ENCODE measurements around the gene CD37. TPM values are rescaled to one million over a fixed set of nuclear protein-coding genes. Genes with fewer than 3 reads are reported as not detected.
"Not testable (repeated sequence)": the region's sequence is repeated elsewhere in the genome, so short reads cannot be mapped to it uniquely, and the experiment has no call there.

CD37 gene
- total RNA-seq, 2 experiments from 2014 or later = 152 to 191 TPM

DNA sequence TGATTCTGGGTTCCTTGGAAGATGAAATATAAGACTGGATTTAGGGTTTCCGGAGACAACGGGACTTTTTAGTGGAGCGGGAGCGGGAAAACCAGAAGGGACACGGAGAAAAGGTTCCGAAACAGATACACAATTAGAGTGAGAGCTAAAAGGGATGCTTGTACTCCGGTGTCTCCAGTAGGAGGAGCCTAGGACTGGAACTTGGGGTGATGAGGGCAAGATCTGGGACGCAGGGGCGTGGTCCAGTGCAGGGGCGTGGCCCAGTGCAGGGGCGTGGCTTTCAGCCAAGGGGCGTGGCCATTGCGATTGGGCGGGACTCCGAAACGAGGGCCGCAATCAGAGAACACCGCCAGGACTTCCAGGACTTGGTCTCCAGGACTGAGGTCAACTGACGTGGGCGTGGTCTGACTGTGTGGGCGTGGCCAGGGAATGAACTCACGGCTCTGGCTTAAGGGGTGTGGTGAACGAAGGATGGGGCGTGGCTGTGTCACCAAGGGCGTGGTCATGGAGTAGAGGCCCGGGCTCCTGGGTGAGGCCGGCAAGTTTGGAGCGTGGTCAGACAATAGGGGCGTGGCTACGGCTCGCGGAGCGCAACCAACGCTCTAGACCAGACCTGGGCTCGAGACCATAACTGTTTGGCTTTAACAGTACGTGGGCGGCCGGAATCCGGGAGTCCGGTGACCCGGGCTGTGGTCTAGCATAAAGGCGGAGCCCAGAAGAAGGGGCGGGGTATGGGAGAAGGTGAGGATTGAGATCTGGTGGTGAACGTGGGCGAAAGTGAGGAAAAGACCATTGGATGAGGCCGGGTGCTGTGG lies 28.3 kb downstream of the CD37 start, which contains the start of gene DKKL1:
Gene DKKL1, plus strand, starts transcription at position 610 of the 815 bp plus-strand sequence. Its CDS starts 122 bp downstream, at position 732.
- intact Hi-C loops (cut with DNase I, micrococcal nuclease) = loop anchor here (1.0 to 2.0 kb wide), 8 partner anchors 19 to 235 kb away; partner anchors contain the start of genes CD37 (in 2 of the 2), FLT3LG (in 1 of the 2) and KASH5 (in 1 of the 2)
- peak; percentile 92 for DNase-seq
- ChIA-PET CTCF (interaction anchor here (1.0 kb wide), 1 partner anchor 29 kb away, joined by 3 read pairs; the partner anchor contains the start of gene CD37), POLR2A (interaction anchor here (0.6 kb wide), 1 partner anchor 51 kb away, joined by 4 read pairs; no protein-coding TSS in a partner anchor)
- Mint-ChIP-seq H3K9me3 (ENCODE audit: low read depth) (no peaks in the 10 kb centered on the region), H3K4me1 (peaks cover 11% of the 10 kb centered on the region), H3K4me3 (no peak within 1 kb of the TSS), H3K27ac (no peak within 1 kb of the TSS), H3K36me3 (ENCODE audit: low read depth) (no peaks in the 10 kb centered on the region), H3K27me3 (peaks cover 23% of the 10 kb centered on the region)
- peak; percentile 88 for ATAC-seq

DNA sequence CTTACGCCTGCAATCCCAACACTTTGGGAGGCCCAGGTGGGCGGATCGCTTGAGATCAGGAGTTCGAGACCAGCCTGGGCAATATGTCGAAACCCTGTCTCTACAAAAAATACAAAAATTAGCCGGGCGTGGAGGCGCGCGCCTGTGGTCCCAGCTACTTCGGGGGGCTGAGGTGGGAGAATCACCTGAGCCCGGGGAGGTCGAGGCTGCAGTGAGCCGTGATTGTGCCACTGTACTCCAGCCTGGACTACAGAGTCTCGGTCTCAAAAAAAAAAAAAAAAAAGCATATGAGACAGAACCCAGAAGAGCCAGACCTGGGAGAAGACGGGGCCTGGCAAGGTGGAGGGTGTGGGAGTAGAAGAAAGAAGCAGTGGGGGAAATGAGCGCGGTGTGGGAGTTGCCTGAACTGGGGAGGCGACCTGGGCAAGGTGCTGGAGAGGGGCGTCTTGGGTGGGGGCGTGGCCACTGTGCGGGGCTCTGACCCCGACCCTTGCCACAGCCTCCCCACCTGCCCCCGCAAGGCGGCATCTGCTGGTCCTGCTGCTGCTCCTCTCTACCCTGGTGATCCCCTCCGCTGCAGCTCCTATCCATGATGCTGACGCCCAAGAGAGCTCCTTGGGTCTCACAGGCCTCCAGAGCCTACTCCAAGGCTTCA lies 29.0 kb downstream of the CD37 start:
- ChIA-PET CTCF (no interaction called here), POLR2A (no interaction called here)
- H3K27ac Mint-ChIP-seq = no peak overlapping the region

DNA sequence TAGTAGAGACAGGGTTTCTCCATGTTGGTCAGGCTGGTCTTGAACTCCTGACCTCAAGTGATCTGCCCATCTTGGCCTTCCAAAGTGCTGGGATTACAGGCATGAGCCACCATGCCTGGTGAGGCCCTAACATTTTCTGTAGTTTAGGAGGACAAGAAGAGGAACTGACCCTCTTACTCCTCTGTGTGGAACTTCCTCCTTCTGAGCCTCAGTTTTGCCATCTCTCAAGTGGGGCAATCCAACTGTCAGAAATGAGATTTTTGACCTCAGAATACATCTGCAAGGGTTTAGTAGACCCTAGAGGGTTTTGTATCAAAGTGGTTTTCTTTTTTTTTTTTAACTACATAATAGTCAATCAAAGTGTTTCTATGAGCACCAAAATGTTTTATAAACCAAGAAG lies 30.9 kb downstream of the CD37 start:
- ChIA-PET POLR2A (no interaction called here), CTCF (interaction anchor here (1.5 kb wide), 1 partner anchor 32 kb away, joined by 4 read pairs; no protein-coding TSS in a partner anchor)
- peaks cover 19% of the 10 kb centered on the region for H3K27me3 Mint-ChIP-seq
- DNase-seq (no peak), ATAC-seq (no peak)
- H3K27ac Mint-ChIP-seq = no peak overlapping the region
- peaks cover 11% of the 10 kb centered on the region for H3K4me1 Mint-ChIP-seq
- H3K4me3 Mint-ChIP-seq = no peak overlapping the region
- H3K9me3 Mint-ChIP-seq (ENCODE audit: low read depth) = peaks cover 7% of the 10 kb centered on the region
- no peaks in the 10 kb centered on the region for H3K36me3 Mint-ChIP-seq (ENCODE audit: low read depth)
- intact Hi-C loops (cut with DNase I, micrococcal nuclease) = no loop called here

More for the DNA sequence above, 29.0 kb downstream of the CD37 start:
- Mint-ChIP-seq H3K27me3 (peaks cover 23% of the 10 kb centered on the region), H3K4me3 (no peak overlapping the region), H3K4me1 (peaks cover 11% of the 10 kb centered on the region), H3K9me3 (ENCODE audit: low read depth) (peaks cover 4% of the 10 kb centered on the region), H3K36me3 (ENCODE audit: low read depth) (no peaks in the 10 kb centered on the region)
- intact Hi-C loops (cut with DNase I, micrococcal nuclease) = loop anchor here in 1 of 2 experiments (2.0 kb wide), 1 partner anchor 19 kb away; no protein-coding TSS in a partner anchor
- no peak for ATAC-seq
- DNase-seq = no peak

DNA sequence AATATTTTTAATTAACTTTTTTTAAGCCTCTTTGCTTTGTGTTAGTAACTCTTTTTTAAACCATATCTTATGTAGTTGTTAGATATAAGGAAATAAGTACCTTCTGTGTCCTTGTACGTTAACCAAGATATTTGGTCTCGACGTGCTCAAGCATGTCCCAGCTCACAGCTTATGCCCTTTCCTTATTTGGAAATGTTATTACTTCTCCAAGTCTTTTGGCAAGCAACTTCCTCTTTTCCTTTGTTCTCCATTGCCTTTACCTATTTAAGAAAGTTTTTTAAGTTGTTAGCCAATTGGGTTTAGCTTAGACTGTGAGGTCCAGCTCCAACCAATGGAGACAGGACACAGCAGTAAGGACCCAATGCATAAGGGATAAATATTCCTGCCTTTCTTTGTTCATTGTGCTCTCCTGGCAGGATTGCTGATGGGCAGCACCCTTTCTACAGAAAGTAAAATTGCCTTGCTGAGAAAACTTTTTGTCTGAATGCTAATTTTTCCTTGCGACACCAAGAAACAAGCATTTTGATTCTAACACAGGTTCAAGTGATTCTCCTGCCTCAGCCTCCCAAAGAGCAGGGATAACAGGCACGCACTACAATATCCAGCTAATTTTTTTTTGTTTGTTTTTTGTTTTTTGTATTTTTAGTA lies 33.6 kb downstream of the CD37 start:
- ChIA-PET CTCF (interaction anchor here (0.5 kb wide), 1 partner anchor 193 kb away, joined by 4 read pairs; no protein-coding TSS in a partner anchor), POLR2A (interaction anchor here (0.6 kb wide), 1 partner anchor 17 kb away, joined by 3 read pairs; no protein-coding TSS in a partner anchor)
- H3K27ac Mint-ChIP-seq = no peak overlapping the region
- H3K9me3 Mint-ChIP-seq (ENCODE audit: low read depth) = peaks cover 7% of the 10 kb centered on the region
- peaks cover 10% of the 10 kb centered on the region for H3K27me3 Mint-ChIP-seq
- intact Hi-C loops (cut with DNase I, micrococcal nuclease) = no loop called here
- H3K4me1 Mint-ChIP-seq = peaks cover 3% of the 10 kb centered on the region
- no peaks in the 10 kb centered on the region for H3K36me3 Mint-ChIP-seq (ENCODE audit: low read depth)
- H3K4me3 Mint-ChIP-seq = no peak overlapping the region
- DNase-seq = no peak
- no peak for ATAC-seq

DNA sequence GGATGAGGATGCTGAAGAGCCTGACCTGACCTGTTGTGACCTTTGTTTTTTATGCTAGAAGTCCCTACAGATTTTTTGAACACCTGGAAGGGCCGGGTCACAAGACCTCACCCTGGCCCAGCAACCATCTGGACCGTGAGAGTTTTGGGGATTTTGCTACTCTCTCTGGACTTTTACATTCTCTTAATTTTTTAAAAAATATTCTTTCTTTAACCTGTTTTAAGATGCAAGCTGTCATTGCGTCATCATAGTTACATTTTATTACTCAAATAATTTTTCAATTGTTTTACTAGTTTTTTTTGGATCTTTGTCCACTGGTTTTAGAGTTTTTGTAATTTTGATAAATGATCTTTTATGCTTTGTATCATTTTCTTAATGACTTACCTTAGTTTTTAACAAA lies 36.0 kb downstream of the CD37 start:
- no peak overlapping the region for H3K4me3 Mint-ChIP-seq
- intact Hi-C loops (cut with DNase I, micrococcal nuclease) = no loop called here
- H3K27ac Mint-ChIP-seq = no peak overlapping the region
- no peak for DNase-seq
- H3K4me1 Mint-ChIP-seq = no peaks in the 10 kb centered on the region
- H3K9me3 Mint-ChIP-seq (ENCODE audit: low read depth) = peaks cover 7% of the 10 kb centered on the region
- no peaks in the 10 kb centered on the region for H3K36me3 Mint-ChIP-seq (ENCODE audit: low read depth)
- POLR2A ChIA-PET = no interaction called here
- ATAC-seq = no peak
- H3K27me3 Mint-ChIP-seq = peaks cover 3% of the 10 kb centered on the region
- CTCF ChIA-PET = interaction anchor here (1.2 kb wide), 1 partner anchor 13 kb away, joined by 3 read pairs; no protein-coding TSS in a partner anchor

DNA sequence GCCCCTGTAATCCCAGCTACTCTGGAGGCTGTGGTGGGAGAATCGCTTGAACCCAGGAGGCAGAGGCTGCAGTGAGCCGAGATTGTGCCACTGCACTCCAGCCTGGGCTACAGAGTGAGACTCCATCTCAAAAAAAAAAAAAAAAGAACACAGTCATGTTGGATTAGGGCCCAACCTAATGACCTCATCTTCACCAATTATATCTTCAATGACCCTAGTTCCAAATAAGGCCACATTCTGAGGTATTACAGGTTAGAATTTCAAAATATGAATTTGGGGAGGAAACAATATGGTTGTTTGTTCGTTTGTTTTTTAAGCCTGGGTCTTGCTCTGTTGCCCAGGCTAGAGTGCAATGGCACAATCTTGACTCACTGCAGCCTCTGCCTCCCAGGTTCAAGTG lies 38.0 kb downstream of the CD37 start:
- POLR2A ChIA-PET; H3K27me3 Mint-ChIP-seq; H3K9me3 Mint-ChIP-seq (ENCODE audit: low read depth); H3K4me3 Mint-ChIP-seq; H3K36me3 Mint-ChIP-seq (ENCODE audit: low read depth); CTCF ChIA-PET; H3K27ac Mint-ChIP-seq; H3K4me1 Mint-ChIP-seq; DNase-seq; ATAC-seq; intact Hi-C loops (cut with DNase I, micrococcal nuclease): not testable (repeated sequence)

DNA sequence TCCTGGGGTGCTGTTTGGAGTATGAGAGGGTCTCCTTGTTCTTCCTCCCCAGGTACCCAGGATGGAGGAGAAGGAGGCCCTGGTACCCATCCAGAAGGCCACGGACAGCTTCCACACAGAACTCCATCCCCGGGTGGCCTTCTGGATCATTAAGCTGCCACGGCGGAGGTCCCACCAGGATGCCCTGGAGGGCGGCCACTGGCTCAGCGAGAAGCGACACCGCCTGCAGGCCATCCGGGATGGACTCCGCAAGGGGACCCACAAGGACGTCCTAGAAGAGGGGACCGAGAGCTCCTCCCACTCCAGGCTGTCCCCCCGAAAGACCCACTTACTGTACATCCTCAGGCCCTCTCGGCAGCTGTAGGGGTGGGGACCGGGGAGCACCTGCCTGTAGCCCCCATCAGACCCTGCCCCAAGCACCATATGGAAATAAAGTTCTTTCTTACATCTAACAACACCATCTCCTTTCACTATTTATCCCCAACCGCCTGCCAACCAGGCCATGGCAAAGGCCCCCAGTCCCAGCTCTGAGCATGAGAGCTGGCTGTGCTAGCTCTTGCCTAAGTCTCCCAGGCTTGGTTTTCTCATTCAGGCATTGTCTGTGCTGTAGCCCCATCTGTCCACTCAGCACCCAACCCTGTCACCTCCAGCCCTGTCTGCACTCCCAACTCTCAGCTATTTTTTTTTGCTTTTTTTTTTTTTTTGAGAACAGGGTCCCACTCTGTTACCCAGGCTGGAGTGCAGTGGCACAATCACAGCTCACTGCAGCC lies 39.6 kb downstream of the CD37 start:
- no peak overlapping the region for H3K27ac Mint-ChIP-seq
- DNase-seq (no peak), ATAC-seq (no peak)
- no peaks in the 10 kb centered on the region for H3K36me3 Mint-ChIP-seq (ENCODE audit: low read depth)
- no peaks in the 10 kb centered on the region for H3K4me1 Mint-ChIP-seq
- ChIA-PET CTCF (interaction anchor here (0.7 to 1.7 kb wide), 4 partner anchors 9 to 403 kb away, joined by 3 to 5 read pairs (median 3); no protein-coding TSS in a partner anchor), POLR2A (interaction anchor here (0.6 to 0.9 kb wide), 2 partner anchors 37 to 176 kb away, joined by 3 to 4 read pairs; no protein-coding TSS in a partner anchor)
- no peak overlapping the region for H3K4me3 Mint-ChIP-seq
- no peaks in the 10 kb centered on the region for H3K9me3 Mint-ChIP-seq (ENCODE audit: low read depth)
- intact Hi-C loops (cut with DNase I, micrococcal nuclease) = no loop called here
- H3K27me3 Mint-ChIP-seq = peaks cover 5% of the 10 kb centered on the region

DNA sequence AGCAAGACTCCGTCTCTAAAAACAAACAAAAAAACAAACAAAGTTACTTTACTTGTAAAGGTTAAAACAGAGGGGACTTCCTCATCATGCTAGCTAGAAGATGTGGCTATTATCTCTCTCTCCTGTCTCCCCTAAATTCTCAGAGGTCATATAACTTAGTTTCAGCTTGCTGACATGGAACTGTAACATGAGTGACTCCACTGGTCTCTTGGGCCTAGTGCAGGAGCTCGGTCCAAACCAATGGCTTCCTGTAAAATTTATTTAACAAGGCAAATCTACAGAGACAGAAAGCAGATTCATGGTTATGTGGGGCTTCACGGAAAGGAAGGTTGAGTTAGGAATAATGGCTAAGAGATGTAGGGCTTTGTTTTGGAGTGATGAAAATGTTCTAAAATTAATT lies 43.3 kb downstream of the CD37 start:
- Mint-ChIP-seq H3K4me3 (no peak overlapping the region), H3K36me3 (ENCODE audit: low read depth) (no peaks in the 10 kb centered on the region), H3K27ac (no peak overlapping the region), H3K9me3 (ENCODE audit: low read depth) (peaks cover 5% of the 10 kb centered on the region), H3K27me3 (peaks cover 4% of the 10 kb centered on the region), H3K4me1 (no peaks in the 10 kb centered on the region)
- DNase-seq (no peak), ATAC-seq (no peak)
- ChIA-PET CTCF (interaction anchor here (1.1 to 2.6 kb wide), 3 partner anchors 13 to 110 kb away, joined by 3 to 9 read pairs (median 3); no protein-coding TSS in a partner anchor), POLR2A (no interaction called here)
- intact Hi-C loops (cut with DNase I, micrococcal nuclease) = no loop called here

DNA sequence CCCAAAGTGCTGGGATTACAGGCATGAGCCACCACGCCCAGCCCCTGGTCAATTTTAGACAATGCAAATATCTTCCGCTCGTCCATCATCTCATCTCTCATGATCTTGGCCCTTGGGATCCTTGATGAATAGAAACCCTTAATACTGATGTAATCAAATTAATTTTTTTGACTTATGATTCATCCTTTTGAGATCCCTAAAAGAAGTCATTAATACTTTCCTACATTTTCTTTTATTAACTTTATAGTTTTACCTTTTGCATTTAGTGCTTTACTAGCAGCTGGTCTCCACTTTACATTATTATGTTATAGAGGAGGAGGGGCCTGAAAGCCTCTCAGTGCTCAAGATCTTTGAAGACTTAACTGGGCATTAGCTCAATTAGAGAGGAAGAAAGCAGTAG lies 45.2 kb downstream of the CD37 start:
- Mint-ChIP-seq H3K27me3 (peaks cover 4% of the 10 kb centered on the region), H3K36me3 (ENCODE audit: low read depth) (no peaks in the 10 kb centered on the region), H3K9me3 (ENCODE audit: low read depth) (peaks cover 7% of the 10 kb centered on the region), H3K4me1 (no peaks in the 10 kb centered on the region), H3K4me3 (no peak overlapping the region), H3K27ac (no peak overlapping the region)
- POLR2A ChIA-PET = interaction anchor here (0.7 kb wide), 1 partner anchor 29 kb away, joined by 3 read pairs; no protein-coding TSS in a partner anchor
- ATAC-seq (no peak), DNase-seq (no peak)
- CTCF ChIA-PET = interaction anchor here (0.9 to 2.6 kb wide), 2 partner anchors 12 to 77 kb away, joined by 3 to 9 read pairs; no protein-coding TSS in a partner anchor
- intact Hi-C loops (cut with DNase I, micrococcal nuclease) = no loop called here

DNA sequence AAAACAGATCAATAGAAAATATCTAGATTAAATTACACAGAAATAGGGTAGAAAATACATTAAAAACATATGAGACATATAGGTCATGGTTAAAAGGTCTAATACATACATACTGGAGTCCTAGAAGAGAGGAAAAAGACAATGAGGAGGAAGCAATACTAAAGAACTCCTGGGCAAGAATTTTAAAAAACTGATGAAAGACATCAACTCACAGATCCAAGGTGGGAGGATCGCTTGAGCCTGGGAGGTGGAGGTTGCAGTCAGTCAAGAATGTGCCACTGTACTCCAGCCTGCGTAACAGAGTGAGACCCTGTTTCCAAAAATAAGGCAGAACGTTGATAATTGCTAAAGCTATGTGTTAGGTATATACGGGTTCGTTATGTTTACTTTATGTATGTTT lies 47.4 kb downstream of the CD37 start:
- Mint-ChIP-seq H3K27me3 (no peaks in the 10 kb centered on the region), H3K4me1 (peaks cover 3% of the 10 kb centered on the region), H3K9me3 (ENCODE audit: low read depth) (peaks cover 7% of the 10 kb centered on the region), H3K27ac (no peak overlapping the region), H3K36me3 (ENCODE audit: low read depth) (no peaks in the 10 kb centered on the region), H3K4me3 (no peak overlapping the region)
- POLR2A ChIA-PET = no interaction called here
- intact Hi-C loops (cut with DNase I, micrococcal nuclease) = loop anchor here in 1 of 2 experiments (2.0 kb wide), 1 partner anchor 18 kb away; no protein-coding TSS in a partner anchor
- no peak for ATAC-seq
- CTCF ChIA-PET = interaction anchor here (1.5 kb wide), 1 partner anchor 8 kb away, joined by 5 read pairs; no protein-coding TSS in a partner anchor
- no peak for DNase-seq
